GM23248 (cell line): ENCODE results near the gene DYRK1A.

ENCODE experiments used
- EZH2 ChIP-seq: fragments of 200-600 bp; sonication (generic); IDR thresholded peaks from 2 replicates; pipeline ENCODE4 v1.6.1; 2018; ENCODE audit warnings: antibody characterized with exemption, mild to moderate bottlenecking; ENCODE audit not compliant: insufficient read depth, poor library complexity, severe bottlenecking
- EZH2phosphoT487 ChIP-seq: fragments of 200-600 bp; sonication (generic); IDR thresholded peaks from 2 replicates; pipeline ENCODE4 v1.6.1; 2018; ENCODE audit warnings: antibody characterized with exemption, moderate library complexity, mild to moderate bottlenecking, low read depth; ENCODE audit not compliant: insufficient read depth

DNA sequence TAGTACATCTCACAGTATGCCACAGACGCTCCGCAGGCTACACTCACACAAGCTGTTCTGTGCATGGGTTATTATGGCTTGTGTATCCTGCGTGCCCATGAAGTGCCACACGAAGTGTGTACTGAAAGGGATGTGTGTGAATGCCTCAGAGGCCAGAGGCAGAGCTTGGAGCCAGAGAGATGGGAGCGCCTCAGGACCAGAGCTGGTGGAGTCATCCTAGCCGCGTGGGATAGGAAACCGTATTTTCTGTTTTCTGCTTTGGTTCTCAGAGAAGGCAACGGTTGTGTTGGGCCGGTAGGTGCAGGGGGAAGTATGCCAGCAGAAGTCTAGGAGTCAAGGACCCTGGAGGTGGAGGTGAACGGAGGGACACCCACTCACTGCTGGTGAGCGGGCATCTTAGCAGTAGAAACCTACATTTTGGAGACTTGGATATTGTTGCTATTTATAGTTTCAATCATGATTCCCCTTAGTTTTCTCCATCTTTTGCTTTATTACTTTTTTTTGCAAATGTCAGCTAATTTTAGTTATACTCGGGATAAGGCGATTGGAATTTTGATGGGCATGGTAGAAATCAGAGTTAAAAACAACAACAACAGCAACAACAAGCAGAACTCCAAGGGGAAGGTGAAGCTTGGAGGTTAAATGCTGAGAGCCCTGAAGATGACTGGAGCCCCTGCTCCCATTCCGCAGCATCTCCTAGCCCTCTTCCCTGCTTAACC is 188.2 kb downstream of the DYRK1A start:
- no peak for TF ChIP-seq EZH2phosphoT487
- no peak for TF ChIP-seq EZH2
